ENCODE data around the gene PIK3CB. TPM values are rescaled to one million over a fixed set of nuclear protein-coding genes. Genes with fewer than 3 reads are reported as not detected.
"Not testable (repeated sequence)": the region's sequence is repeated elsewhere in the genome, so short reads cannot be mapped to it uniquely, and the experiment has no call there.

PIK3CB gene
- polyA plus RNA-seq, 3 donors, result 14.1 to 33.6 (median 20.4) TPM

DNA sequence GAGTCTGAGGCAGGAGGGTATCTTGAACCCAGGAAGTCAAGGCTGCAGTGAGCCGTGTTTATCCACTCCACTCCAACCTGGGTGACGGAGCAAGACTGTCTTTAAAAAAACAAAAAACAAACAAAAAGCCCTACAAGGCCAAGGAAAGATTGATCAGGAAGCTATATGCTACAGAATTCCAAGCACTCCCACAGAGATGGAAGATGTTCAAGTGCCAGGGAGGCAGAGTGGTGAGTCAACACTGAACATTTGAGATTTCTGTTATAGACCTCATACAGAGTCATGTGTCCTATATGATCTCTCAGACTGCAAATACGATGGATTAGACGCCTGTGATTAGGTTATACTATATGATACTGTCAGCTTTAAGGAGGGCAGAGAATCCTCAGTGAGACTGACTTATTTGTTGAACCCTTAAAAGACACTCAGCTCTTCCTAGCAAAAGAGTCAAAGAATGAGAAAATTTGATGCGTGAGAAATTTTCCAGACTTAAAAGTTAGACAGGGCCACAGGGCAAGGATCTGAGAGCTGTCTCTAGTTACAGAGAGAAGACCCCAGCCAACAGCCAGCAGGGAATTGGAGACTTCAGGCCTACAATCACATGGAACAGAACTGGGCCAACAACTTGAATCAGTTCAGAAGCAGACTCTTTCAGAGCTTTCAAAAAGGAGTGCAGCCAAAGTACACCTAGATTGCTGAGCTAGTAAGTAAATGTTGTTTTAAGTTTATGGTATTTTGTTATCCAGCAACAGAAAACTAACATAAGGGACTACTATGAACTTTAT, 107.6 kb downstream of the PIK3CB start:
- 92% methylated on average over 2 of the region's 5 CpGs for WGBS (ENCODE audit: insufficient coverage)
- no peaks in the 10 kb centered on the region for H3K27me3 ChIP-seq (ENCODE audit: control insufficient read depth in 2 of 2, insufficient read depth in 2 of 2, low read length in 2 of 2)
- peaks cover 41 to 72% of the 10 kb centered on the region in 2 donors for H3K36me3 Mint-ChIP-seq
- H3K36me3 ChIP-seq (replicated peaks in 1 of 2; ENCODE audit: control insufficient read depth in 1 of 2, insufficient read depth in 2 of 2, low read length in 2 of 2), result peaks cover 23 to 67% of the 10 kb centered on the region in 2 donors
- no peak overlapping the region for H2AFZ ChIP-seq (ENCODE audit: insufficient read depth, low read depth, low read length, poor library complexity, severe bottlenecking)
- no peaks in the 10 kb centered on the region for H4K20me1 ChIP-seq (ENCODE audit: insufficient read depth, low read length)
- H3K4me3 Mint-ChIP-seq, result no peak overlapping the region
- H3K27ac Mint-ChIP-seq, result peak overlapping the region in 6 of 7 donors; percentile 33 to 74 (median 66)
- H3K4me2 ChIP-seq (replicated peaks; ENCODE audit: extremely low read depth, low read length, poor library complexity, severe bottlenecking), result no peak overlapping the region
- no peak overlapping the region for H3K4me3 ChIP-seq (replicated peaks in 1 of 3; ENCODE audit: low read depth in 2 of 3, low read length in 3 of 3)
- peaks cover 15% of the 10 kb centered on the region for H3K4me1 Mint-ChIP-seq
- intact Hi-C loops (cut with micrococcal nuclease), result no loop called here
- no peak overlapping the region for H3K9ac ChIP-seq (ENCODE audit: insufficient read depth, low read length, poor library complexity, severe bottlenecking)
- no peaks in the 10 kb centered on the region for H3K27me3 Mint-ChIP-seq (ENCODE audit: low read depth in 3 of 3)
- DNase-seq, result no peak
- H3K27ac ChIP-seq (ENCODE audit: low read depth in 1 of 2, low read length in 2 of 2), result peak overlapping the region in 1 of 2 donors; percentile 48
- peaks cover 0 to 1% (median 0%) of the 10 kb centered on the region in 7 donors for H3K9me3 Mint-ChIP-seq
- H3K4me1 ChIP-seq (ENCODE audit: control insufficient read depth in 1 of 2, insufficient read depth in 2 of 2, low read length in 2 of 2), result peaks cover 4 to 10% of the 10 kb centered on the region in 2 donors
- no peaks in the 10 kb centered on the region for H3K79me2 ChIP-seq (ENCODE audit: insufficient read depth, low read length)
- TF ChIP-seq, protein P1, sequence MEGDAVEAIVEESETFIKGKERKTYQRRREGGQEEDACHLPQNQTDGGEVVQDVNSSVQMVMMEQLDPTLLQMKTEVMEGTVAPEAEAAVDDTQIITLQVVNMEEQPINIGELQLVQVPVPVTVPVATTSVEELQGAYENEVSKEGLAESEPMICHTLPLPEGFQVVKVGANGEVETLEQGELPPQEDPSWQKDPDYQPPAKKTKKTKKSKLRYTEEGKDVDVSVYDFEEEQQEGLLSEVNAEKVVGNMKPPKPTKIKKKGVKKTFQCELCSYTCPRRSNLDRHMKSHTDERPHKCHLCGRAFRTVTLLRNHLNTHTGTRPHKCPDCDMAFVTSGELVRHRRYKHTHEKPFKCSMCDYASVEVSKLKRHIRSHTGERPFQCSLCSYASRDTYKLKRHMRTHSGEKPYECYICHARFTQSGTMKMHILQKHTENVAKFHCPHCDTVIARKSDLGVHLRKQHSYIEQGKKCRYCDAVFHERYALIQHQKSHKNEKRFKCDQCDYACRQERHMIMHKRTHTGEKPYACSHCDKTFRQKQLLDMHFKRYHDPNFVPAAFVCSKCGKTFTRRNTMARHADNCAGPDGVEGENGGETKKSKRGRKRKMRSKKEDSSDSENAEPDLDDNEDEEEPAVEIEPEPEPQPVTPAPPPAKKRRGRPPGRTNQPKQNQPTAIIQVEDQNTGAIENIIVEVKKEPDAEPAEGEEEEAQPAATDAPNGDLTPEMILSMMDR (IDR thresholded peaks at IDR 0.05), result no peak
- no peaks in the 10 kb centered on the region for H3K9me3 ChIP-seq (replicated peaks in 1 of 2; ENCODE audit: control insufficient read depth in 1 of 2, insufficient read depth in 1 of 2, low read length in 2 of 2)

DNA sequence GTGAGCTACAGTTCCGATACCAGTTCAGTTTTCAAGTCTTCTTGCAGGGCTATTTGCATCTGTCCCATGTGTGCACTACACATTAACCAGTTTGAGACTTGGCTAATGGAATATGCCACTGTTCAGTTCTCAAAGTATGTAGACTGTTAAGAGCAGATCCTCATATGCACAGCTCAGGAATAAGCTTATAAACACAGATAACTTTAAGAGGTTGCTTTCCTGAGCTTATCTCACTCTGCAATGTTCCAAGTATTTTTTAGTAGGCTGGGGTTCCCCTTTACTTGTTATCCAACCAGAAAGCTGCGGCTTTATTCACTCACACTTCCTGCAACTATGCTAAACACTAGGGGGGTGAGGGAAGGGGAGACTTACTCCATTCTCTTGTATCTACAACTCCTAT, 108.7 kb downstream of the PIK3CB start:
- H3K4me3 Mint-ChIP-seq, result peak overlapping the region in 1 of 2 donors; percentile 48

More for the DNA sequence above, 108.7 kb downstream of the PIK3CB start:
- H3K27me3 Mint-ChIP-seq (ENCODE audit: low read depth in 3 of 3); H3K79me2 ChIP-seq (ENCODE audit: insufficient read depth, low read length); H3K9me3 Mint-ChIP-seq; H4K20me1 ChIP-seq (ENCODE audit: insufficient read depth, low read length); H3K9me3 ChIP-seq (replicated peaks in 1 of 2; ENCODE audit: control insufficient read depth in 1 of 2, insufficient read depth in 1 of 2, low read length in 2 of 2); H3K4me3 ChIP-seq (replicated peaks in 1 of 3; ENCODE audit: low read depth in 2 of 3, low read length in 3 of 3); H3K4me1 ChIP-seq (ENCODE audit: control insufficient read depth in 1 of 2, insufficient read depth in 2 of 2, low read length in 2 of 2); H2AFZ ChIP-seq (ENCODE audit: insufficient read depth, low read depth, low read length, poor library complexity, severe bottlenecking); H3K27me3 ChIP-seq (ENCODE audit: control insufficient read depth in 2 of 2, insufficient read depth in 2 of 2, low read length in 2 of 2); H3K9ac ChIP-seq (ENCODE audit: insufficient read depth, low read length, poor library complexity, severe bottlenecking); intact Hi-C loops (cut with micrococcal nuclease); H3K4me2 ChIP-seq (replicated peaks; ENCODE audit: extremely low read depth, low read length, poor library complexity, severe bottlenecking): not testable (repeated sequence)
- peak in 2 of 3 donors; percentile 13 to 40 for DNase-seq
- Histone ChIP-seq H3K27ac (ENCODE audit: low read depth in 1 of 2, low read length in 2 of 2) (peak overlapping the region in 1 of 2 donors; percentile 48), H3K36me3 (replicated peaks in 1 of 2; ENCODE audit: control insufficient read depth in 1 of 2, insufficient read depth in 2 of 2, low read length in 2 of 2) (peaks cover 18 to 67% of the 10 kb centered on the region in 2 donors)
- Mint-ChIP-seq H3K27ac (peak overlapping the region in 3 of 7 donors; percentile 32 to 68 (median 36)), H3K4me1 (peaks cover 15% of the 10 kb centered on the region), H3K36me3 (peaks cover 38 to 71% of the 10 kb centered on the region in 2 donors)
- 20% methylated on average over 1 of the region's 2 CpGs for WGBS (ENCODE audit: insufficient coverage)

Measured in CD14-positive monocyte (primary cell).